HG02763 (cell line): ENCODE data around the gene EIF4E1B.

Experiments
- ATAC-seq: cut with Tn5 transposase; IDR thresholded peaks from one replicate; pipeline ENCODE4 v1.9.1; 2021; ENCODE audit warnings: mild to moderate bottlenecking, moderate library complexity; ENCODE audit not compliant: unreplicated experiment

The EIF4E1B gene

DNA sequence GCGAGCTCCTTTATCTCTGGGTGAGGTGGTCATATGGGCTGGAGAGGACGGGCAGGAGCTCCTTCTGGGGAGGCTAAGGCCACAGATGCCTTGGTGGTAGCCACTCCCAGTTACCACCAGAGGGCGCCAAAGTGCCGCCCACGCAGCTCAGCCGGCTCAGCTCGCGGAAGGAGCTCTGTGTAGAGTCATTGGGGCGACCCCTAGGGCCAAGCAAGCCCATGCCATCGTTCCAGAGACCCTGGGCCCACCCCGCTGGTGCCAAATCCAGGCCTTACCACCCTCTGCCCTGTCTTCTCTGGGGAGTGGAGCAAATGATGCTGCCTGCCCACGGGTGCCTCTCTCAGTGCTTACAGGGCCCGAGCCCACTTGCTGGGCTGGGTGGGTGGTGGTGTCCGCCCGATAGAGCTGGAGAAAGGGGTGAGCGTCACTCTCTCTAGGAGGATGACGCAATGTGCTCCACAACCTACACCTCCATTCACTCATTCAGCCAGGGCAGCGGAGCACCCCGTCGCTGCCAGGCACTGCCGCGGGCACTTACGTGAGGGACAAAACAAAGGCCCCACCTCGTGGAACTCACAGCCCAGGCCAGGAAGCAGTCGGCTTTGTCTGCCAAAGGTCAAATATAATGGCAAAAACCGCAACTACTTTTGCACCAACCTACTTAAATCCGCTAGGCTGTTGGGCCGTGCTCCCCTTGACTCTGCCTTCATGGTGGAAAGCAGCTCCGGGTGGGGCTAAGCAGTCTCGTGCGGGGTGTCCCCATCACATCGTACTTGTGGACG, 30.6 kb downstream of the EIF4E1B start:
- ATAC-seq = peak; percentile 44

DNA sequence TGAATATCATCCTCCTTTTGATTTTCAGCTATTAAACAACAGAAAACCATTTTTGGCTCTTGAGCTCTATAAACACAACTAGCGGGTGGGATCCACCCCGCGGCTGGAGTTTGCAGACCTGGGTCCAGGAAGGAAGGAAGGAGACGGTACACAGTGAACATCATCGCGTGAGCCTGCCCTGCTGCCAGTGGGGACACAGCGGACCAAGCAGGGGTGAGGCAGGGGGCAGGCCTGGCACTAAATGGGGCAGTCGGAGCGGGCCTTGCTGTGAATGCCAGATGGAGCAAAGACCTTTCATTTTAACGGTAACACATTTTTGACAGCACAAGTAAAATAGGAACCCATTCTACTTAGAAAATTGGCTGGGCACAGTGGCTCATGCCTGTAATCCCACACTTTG, 31.2 kb downstream of the EIF4E1B start:
- no peak for ATAC-seq

DNA sequence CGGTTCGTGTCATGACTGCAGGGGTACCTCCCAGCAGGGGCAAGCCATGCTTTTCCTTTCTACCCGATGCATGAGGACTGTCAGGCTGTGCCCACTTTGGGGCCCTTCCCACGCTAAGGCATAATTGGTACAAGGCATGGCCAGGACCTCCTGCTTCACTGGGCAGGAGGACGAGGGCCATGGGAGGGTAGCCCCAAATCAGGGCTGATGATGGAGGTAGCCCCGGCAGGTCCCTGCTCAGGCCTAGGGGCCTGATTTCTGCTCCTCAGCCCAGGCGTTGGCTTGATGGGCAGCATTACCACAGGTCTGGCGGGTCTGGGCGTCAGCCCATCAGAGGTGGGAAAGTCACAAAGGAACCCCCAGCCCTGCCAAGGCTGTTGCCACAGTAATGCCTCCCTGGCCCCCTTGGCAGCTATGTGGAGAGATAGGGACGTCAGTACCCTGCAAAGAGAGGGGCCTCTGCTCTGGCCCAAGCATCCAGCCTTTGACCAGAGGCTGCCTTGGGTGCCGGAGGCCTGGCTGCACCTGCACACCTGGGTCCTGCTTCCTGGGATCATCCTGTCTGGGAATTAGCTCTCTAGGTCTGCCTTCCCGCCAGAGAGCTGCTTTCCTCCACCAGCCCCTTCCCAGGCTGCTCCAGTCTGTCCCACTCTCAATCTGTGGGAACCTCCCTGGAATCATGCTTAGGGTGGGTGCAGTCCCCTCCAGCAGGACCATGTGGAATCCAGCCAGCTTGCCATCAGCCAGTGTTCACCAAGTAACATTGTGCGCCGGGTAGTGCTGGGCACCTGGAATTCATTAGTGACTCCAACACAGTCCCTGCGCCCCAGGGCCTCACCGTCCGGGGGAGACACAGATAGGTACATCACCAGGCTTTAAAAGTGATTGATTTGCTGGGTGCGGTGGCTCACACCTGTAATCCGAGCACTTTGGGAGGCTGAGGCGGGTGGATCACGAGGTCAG, 32.2 kb downstream of the EIF4E1B start:
- no peak for ATAC-seq

DNA sequence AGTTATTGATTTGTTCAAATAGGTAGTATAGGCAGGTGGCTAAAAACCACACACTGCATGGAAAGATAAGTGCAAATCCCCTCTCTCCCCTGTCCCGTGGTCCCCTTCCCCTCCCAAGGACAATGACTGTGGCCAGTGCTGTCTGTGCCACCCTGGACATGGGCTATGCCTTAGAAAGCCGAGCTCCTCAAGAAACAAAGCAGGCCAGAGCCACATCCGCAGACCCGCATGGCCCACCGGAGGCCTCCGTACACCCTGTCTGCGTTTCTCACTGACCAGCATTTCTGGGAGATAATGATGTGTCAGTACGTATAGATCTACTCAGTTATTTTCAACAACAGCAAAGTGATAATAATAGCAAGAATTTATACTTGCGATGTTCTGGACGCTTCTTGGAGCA, 33.1 kb downstream of the EIF4E1B start:
- no peak for ATAC-seq

DNA sequence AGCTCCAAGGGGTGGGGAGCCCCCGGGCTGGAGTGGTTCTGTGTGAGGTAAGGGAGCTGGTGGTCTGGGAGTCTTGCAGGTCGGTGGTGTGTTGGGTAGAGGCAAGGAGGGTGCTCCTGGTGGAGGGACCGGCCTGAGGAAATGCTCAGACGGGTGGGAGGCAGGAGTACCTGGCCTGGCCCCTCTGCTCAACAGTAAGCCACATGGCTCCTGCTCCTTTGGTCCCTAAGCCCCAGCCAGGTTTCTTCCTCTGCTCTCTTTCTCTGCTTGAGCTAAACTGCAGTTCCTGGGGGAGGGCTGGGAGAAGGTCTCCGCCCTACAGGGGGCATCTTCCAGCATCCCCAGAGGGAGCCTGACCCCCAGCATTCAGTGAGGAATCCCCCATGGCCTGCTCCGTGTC, 34.0 kb downstream of the EIF4E1B start:
- no peak for ATAC-seq

DNA sequence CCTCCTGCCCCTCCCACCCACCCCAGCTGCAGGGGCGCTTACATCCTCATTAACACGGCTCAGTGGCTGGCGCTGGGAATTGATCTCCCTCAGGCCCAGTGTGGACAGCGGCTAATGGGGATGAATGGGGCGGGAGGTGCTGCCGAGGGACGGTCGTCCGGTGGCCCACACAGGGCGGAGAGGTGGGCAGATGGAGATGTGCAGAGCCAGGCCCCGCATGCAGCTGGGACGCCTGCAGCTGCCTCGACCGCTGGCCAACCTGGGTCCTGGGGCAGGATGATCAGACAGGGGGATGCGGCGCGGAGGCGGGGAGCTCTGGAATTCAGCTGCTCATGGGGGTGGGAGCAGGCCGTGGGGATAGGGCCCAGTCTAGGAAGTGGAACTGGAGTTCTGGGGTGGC, 34.4 kb downstream of the EIF4E1B start:
- no peak for ATAC-seq

DNA sequence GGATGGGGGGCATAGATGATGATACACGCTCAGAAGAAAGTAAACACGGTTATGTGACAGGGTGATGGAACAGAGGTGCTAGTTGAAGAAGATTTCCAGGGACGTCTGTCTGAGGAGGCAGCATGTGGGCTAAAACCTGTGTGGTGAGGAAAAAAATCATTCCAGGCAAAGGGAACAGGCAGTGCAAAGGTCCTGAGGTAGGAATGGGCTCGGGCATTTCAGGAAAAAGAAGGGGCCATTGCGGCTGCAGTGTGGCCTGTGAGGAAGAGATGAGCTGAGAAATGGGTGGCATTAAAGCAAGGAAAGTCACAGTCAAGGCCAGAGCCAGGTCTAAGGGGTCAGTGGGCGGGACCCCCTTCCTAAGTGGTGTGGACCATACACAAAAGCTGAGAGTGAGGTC, 35.0 kb downstream of the EIF4E1B start:
- ATAC-seq = no peak

DNA sequence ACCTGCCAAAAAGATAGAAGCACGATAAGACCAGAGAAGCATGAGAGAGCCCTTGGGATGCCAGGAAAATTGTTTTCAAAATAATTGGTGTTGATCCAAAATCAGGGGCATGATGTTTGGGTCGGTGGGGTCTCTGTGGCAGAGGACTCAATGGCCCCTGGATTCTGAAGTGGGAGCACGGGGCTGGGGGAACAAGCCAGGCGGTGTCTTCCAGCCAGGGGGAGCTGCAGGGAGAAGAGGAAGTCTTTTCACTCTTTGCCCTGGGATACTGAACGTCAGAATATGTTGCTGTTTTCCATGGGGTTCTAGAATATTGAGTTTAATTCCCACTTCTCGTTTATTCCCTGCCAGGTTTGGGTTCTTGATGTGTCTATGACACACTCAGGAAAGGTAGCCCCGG, 37.2 kb downstream of the EIF4E1B start:
- no peak for ATAC-seq

DNA sequence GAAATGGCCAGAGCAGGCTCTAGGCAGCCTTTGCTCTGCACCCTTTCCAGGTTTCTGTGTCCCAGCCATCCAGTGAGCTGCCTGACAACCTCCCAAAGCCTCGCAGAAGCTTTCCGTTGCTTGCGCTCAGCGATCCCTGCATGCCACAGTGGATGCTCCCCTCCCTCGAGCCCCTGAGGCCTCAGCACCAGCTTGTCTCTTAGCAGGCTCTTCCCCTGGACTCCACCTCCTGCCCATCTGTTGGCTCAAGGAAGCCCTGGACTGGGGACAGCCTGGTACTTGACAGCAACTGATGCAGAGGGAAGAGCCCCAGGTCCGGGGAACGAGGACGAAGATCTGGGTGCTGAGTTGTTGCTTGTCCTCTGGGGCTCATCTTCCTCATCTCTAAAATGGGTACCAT, 40.0 kb downstream of the EIF4E1B start:
- ATAC-seq = no peak

DNA sequence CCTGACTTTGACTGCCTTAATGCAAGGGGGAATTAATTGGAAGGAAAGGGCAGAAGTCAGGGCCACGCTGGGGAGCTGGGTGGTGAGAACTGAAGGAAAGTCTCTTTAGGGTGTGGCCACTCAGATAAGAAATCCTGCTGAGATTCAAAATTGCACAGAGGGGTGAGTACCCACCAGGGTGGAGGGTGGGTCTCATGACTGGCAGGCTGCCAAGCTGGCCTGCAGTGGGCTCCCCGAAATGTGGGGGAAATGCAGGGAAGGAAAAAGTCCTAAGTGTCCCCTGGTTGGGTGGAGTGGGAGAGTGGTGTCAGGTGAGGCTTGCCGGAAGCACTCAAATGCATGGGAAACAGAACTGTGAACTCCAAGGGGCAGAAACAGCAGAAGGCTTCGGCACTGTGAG, 40.9 kb downstream of the EIF4E1B start:
- ATAC-seq = no peak

DNA sequence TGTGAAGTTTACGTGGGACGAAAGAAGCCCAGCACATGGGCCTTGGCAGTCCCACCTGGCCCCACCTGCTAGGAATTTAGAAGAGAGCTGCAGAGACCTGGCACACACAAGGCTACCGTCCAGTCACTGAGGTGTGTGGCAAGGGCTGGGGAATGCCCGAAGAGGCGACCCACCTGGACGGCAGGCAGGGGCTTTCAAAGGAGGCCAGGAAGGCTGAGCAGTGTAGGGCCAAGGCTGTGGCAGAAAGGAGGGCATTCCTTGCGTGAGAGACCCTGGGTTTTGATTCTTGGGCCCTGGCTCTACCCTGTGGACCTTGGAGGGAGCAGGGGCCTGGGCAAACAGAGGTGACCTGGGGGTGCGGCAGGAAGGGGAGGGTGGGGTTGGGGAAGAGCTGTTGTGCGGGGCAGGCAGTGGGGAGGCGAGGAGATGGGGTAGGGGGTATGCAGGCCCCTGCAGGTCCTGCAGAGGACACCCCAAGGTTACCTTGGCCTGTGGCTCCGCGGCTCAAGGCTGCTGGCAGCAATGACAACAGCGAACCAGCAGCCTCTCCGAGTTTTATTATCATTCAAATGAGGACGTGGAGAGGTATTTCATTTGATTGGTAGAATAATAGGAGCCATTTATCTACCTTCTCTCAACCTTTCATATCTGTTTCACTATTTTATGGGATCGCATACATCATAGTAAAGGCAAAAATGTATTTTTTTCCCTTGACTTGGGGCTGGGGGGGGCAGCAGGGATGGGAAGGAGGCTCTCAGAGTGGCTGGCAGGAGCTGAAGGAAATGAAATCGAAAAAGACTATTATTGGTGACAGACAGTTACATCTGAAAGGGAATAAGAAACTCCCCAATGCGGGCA, 41.6 kb downstream of the EIF4E1B start:
- no peak for ATAC-seq

DNA sequence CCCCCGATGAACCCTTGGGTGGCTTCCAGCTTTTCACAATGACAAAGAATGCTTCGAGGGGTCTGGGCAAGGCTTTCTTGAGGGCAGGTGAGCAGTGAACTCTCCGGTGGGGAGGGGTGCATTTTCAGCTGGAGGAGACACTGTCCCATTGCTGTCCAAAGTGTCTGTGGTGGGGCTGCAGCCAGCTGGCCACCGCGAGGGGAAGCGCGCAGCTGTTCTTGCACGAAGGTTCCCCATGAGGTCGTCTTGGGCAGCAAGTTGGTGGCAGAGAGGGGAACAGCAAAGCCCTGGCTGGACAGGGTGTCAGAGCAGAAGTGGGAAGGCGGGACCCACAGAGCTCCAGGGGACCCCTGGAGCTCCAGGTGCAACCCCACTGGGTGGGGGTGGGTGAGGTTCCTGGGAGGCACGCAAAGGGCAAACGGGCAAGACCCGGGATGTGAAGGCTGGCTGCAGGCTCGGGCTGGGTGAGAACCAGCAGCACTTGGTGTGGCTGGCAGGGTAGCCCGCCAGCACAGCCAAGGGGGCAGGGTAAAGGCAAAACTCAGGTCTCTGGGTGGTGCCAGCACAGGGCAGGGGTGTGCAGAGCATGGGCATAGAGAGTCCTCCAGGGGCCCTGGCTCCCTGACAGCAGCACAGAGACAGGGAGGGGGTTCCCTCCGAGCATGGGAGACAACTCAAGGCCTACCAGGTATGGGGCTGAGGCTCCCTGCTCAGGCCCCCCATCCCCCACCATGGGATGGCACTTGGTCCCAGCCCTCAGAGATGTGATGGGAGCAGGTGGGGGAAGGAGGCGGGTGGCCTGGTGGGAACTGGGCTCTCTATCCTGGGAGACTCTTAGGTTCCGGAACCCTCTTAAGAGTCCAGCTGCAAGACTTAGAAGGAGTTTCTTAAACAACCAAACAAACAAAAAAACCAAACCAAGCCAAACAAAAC, 43.4 kb downstream of the EIF4E1B start:
- ATAC-seq = no peak

DNA sequence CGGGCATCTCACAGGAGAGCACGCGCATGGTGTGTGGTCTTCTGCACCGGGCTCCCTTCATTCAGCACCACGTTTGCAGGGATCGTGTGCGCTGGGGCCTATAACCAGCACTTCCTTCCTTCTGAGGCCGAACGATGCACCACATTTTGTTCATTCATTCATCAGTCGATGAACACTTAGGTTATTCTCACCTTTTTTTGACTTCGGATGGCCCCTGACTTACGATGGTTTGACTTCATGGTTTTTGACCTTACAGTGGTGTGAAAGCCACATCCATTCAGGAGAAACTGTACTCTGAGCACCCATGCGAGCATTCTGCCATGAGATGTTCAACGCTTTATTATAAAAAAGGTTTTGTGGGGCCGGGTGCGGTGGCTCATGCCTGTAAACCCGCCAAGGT, 44.3 kb downstream of the EIF4E1B start:
- no peak for ATAC-seq

DNA sequence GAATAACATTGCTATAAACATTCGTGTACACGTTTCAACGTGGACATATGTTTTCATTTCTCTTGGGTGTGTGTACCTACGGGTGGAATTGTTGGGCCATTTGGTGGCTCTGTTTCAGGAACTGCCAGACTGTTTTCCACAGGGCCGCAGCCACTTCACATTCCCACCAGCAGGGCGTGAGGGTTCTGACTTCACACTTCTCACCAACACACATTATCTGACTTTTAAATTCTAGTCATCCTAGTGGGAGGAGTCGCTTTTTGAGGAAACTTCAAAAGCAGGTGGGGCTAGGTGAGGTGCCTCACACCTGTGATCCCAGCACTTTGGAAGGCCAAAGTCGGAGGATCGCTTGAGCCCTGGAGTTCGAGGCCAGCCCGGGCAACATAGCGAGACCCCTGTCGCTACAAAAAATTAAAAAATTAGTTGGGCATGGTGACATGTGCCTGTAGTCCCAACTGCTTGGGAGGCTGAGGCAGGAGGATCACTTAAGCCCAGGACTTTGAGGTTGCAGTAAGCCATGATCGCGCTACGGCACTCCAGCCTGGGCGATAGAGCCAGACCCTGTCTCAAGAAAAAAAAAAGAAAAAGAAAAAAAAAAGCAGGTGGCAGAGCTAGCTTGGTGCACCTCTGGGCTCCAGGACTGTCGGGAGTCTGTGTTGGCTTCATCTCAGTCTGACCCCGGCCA, 45.3 kb downstream of the EIF4E1B start:
- ATAC-seq = no peak

DNA sequence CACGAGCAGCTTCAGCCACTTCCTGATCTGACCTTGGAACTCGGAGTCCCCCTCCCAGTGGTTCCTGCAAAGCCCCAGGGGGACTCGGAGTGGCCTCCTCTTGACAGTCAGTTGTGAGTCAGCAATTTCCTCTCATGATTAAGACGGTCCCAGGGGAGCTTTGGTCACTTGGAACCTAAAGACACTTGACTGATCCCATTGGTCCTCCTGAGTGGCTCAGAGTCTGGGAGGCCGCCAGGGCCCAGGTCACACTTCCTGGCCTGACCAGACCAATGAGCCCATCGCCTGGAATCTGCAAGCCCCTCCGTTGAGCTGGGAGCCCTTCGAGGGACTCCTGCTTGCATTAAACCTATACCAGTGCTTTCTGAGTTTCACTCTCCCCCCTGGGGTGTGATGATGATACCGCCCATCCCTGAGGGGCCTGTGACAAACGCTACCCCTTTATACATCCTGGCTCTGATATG, 45.9 kb downstream of the EIF4E1B start:
- no peak for ATAC-seq

DNA sequence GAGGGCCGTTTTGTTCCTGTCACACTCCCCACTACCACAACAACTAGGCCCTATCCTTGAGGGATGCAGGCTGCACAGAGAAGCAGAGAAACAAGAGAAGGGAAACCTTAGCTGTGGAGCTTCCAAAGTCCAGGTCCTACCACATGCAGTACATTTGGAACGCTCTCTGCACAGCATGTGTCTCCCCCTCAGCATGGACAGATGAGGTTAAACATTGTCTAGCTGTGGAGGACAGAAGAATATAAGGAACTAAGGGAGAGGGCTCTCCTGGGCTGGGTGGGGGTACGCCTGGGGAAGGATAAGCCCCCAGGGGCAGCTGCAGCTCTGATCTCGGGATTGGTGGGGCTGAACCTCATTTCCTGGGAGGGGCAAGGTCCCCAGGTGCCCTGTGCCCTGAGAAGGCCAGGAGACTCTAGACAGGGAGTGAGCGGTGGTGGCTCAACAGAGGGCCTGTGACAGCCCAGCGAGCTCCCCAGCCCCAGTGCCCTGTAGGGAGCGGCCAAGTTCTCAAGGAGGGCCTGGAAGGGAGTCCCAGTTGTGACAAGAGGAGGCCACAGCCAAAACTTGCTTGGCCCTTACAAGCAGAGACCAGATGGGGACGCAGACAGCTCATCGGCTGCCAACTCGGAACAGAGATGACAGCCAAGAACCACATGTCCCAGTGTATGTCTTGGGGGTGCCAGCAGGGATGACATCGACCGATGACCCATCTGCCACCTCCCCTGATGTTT, 46.9 kb downstream of the EIF4E1B start:
- ATAC-seq = no peak

DNA sequence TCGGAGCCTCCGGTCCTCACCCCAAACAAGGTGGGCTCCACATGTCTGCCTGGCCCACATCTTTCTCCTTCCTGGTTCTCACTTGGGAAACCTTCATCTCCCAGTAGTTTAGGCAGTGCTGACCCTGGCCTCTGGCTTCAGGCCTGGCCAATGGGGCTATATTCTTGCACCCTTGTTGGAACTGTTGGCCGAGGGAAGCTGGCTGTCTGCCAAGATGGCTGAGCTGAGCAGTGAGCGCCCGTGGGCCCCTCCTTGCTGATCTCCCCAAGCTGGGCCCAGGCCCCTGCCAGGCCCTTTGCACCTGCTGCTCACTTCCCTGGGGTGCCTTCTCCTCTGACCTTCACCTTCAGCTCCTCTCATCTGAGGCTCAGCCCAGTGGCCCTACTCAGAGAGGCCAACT, 48.1 kb downstream of the EIF4E1B start:
- no peak for ATAC-seq

DNA sequence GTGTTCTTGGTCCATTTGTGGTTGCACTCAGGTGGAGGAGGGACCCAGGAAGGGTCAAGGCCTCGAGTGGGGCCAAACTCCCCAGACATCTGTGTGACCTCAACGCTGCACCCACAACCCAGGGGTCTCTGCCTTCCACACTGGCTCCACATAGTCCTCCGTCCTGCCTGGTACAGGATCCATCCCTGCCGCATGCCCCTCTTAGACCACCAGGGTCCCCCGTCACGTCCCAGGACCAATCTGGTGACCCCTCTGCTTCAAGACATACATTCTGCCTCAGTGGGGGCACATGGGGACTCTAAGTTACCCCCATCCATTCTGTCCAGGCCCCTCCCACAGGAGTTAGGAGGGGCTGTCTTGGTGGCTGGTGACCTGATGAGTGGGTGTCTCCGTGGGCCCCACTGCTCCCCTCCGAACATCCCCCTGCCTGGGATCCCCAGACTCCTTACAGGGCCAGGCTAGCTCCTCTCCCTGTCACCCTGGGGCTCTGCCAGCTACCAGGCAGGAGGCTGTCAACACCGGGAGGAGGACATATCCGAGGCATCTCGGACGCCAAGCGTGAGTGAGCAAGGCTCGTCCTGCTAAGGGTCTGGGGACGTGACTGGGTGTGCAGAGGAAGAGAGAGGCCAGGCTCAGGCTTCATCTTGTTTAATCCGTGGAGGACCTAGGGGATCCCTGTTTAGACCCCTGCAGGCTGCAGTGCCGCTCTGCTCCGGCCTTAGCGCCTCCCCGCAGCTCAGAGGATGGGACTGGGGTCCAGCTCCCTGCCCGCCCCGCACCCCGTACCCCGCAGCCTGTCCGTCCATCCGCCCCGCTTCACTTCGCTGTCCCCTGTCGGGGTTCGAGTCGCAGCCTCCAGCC, 49.1 kb downstream of the EIF4E1B start:
- ATAC-seq = no peak
